Astrocyte of the spinal cord (primary cell): ENCODE measurements around the gene MAP7D2.

Experiments used
- DNase-seq: peaks from one replicate; pipeline ENCODE4 v3.0.0; 2011; ENCODE audit warnings: low read depth, low spot score
- H3K4me3 ChIP-seq: 2 replicates; pipeline ENCODE4 v1.5.1; 2011; ENCODE audit warnings: low read depth, mild to moderate bottlenecking, low read length, moderate library complexity
- CTCF ChIP-seq: IDR thresholded peaks from 2 replicates; pipeline ENCODE4 v1.5.1; 2012; ENCODE audit warnings: low read depth, mild to moderate bottlenecking, low read length, inconsistent platforms
- in situ Hi-C: cut with HindIII; loops from 2 replicates; pipeline ENCODE4 v1.10.0; 2017; ENCODE audit warnings: low sequenced_read_pairs

The MAP7D2 gene

GRCh38 chrX:20089845-20090244, 26.9 kb downstream of the MAP7D2 start:
- no peak for TF ChIP-seq CTCF
- no peak for DNase-seq
- in situ Hi-C loops: no loop called here
- no peak overlapping the region for H3K4me3 ChIP-seq

- no peak for TF ChIP-seq CTCF
- in situ Hi-C loops: no loop called here
- DNase-seq: no peak
Measured at GRCh38 chrX:20080277-20080676, 36.4 kb downstream of the MAP7D2 start.

GRCh38 chrX:20071511-20072079, 45.1 kb downstream of the MAP7D2 start:
- H3K4me3 ChIP-seq: no peak overlapping the region
- no peak for DNase-seq
- no peak for TF ChIP-seq CTCF
- in situ Hi-C loops: no loop called here

More at GRCh38 chrX:20080277-20080676, 36.4 kb downstream of the MAP7D2 start:
- H3K4me3 ChIP-seq: no peak overlapping the region

- H3K4me3 ChIP-seq: no peak overlapping the region
- in situ Hi-C loops: no loop called here
- TF ChIP-seq CTCF: no peak
- DNase-seq: peak; percentile 87
Measured at GRCh38 chrX:20067709-20068561, 48.8 kb downstream of the MAP7D2 start.

- in situ Hi-C loops: no loop called here
- TF ChIP-seq CTCF: peak; percentile 54
- DNase-seq: peak; percentile 66
- no peak overlapping the region for H3K4me3 ChIP-seq
Measured at GRCh38 chrX:20066968-20067708, 49.6 kb downstream of the MAP7D2 start.

GRCh38 chrX:20063716-20064351, 52.9 kb downstream of the MAP7D2 start:
- in situ Hi-C loops: no loop called here
- peak; percentile 34 for TF ChIP-seq CTCF
- no peak for DNase-seq

More at GRCh38 chrX:20063716-20064351, 52.9 kb downstream of the MAP7D2 start:
- H3K4me3 ChIP-seq: no peak overlapping the region
